Measurements from ENCODE around the gene DNALI1.

Gene DNALI1

DNA sequence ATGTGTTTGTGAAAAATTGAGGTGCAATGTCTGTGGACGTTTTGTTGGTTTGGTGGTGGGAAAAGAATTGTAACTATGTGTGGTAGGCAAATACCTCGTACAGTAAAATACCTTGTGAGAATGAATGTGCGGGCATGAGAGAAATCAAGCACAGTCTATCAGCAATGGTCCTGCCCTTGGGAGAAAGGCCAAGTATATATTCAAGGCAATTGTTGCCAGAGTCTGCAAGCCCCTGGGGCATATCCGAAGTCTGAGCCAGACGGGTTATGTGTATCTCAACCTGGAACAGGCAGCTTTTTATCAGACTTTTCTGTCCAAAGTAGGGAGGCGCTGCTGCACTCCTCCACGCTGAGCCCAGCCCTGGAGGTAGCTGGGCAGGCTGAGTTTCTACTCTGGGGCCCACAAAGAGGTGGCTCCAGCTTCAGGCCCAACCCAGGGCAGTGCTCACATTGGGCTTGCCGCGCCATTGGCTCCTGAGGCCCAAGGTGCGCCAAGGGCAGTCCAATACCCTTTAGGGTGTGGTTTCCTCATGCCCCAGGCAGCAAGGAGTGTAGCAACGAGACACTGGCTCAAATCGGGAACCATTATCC, 48.4 kb downstream of the DNALI1 start:
- Histone ChIP-seq H3K9ac (ENCODE audit: low read length in 2 of 2) (no peak overlapping the region), H3K27ac (ENCODE audit: low read length) (no peak overlapping the region), H3K27me3 (ENCODE audit: control insufficient read depth in 1 of 2, insufficient read depth in 2 of 2, low read length in 2 of 2) (no peaks in the 10 kb centered on the region), H3K36me3 (ENCODE audit: control insufficient read depth in 2 of 2, insufficient read depth in 2 of 2, low read length in 2 of 2) (no peaks in the 10 kb centered on the region), H3K9me3 (ENCODE audit: control insufficient read depth in 2 of 2, low read length in 2 of 2) (no peaks in the 10 kb centered on the region), H3K4me3 (ENCODE audit: low read length in 2 of 2) (no peak overlapping the region), H3K4me1 (ENCODE audit: control insufficient read depth, insufficient read depth, low read length) (peaks cover 24% of the 10 kb centered on the region)

DNA sequence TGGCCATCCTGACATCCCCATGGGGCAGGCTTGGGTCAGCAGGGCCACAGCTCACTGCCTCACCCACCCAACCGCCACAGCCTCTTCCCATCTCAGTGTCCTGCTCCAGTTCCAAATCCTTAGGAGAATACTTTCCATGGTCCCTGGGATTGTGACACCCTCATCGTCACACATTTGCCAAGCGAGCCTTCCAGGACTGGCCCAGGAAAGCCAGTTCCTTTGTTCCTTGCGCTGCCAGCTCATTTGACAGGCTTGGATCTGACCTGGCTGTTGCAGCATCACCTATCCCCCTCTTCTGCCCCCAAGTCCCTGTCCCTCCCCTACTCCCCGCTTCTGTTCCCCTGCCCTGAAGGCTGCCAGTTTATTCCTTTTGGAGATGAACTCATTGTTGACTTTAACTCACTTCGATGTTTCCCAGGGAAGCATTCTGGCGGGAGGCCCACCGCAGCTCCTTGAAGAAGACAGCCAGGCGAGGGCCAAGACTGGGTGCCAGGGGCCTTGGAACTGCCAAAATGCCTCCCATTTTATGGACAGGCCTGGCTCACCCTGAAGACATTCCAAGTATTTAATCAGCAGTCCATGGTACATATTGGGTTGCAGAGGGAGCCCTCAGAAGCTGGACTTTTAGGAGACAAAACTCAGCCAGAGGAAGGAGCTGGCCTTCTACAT, 49.2 kb downstream of the DNALI1 start:
- Histone ChIP-seq H3K36me3 (ENCODE audit: control insufficient read depth in 2 of 2, insufficient read depth in 2 of 2, low read length in 2 of 2) (no peaks in the 10 kb centered on the region), H3K9me3 (ENCODE audit: control insufficient read depth in 2 of 2, low read length in 2 of 2) (no peaks in the 10 kb centered on the region), H3K27ac (ENCODE audit: low read length) (no peak overlapping the region), H3K4me1 (ENCODE audit: control insufficient read depth, insufficient read depth, low read length) (peaks cover 24% of the 10 kb centered on the region), H3K27me3 (ENCODE audit: control insufficient read depth in 1 of 2, insufficient read depth in 2 of 2, low read length in 2 of 2) (no peaks in the 10 kb centered on the region), H3K4me3 (ENCODE audit: low read length in 2 of 2) (peak overlapping the region; percentile 33 to 40), H3K9ac (ENCODE audit: low read length in 2 of 2) (no peak overlapping the region)

GRCh38 chr1:37606481-37607263, 49.9 kb downstream of the DNALI1 start:
- H3K36me3 ChIP-seq (ENCODE audit: control insufficient read depth in 2 of 2, insufficient read depth in 2 of 2, low read length in 2 of 2): no peaks in the 10 kb centered on the region
- H3K27ac ChIP-seq (ENCODE audit: low read length): no peak overlapping the region
- H3K9me3 ChIP-seq (ENCODE audit: control insufficient read depth in 2 of 2, low read length in 2 of 2): no peaks in the 10 kb centered on the region
- H3K9ac ChIP-seq (ENCODE audit: low read length in 2 of 2): no peak overlapping the region
- H3K4me1 ChIP-seq (ENCODE audit: control insufficient read depth, insufficient read depth, low read length): peaks cover 24% of the 10 kb centered on the region
- no peaks in the 10 kb centered on the region for H3K27me3 ChIP-seq (ENCODE audit: control insufficient read depth in 1 of 2, insufficient read depth in 2 of 2, low read length in 2 of 2)
- peak overlapping the region; percentile 33 to 40 for H3K4me3 ChIP-seq (ENCODE audit: low read length in 2 of 2)

DNA sequence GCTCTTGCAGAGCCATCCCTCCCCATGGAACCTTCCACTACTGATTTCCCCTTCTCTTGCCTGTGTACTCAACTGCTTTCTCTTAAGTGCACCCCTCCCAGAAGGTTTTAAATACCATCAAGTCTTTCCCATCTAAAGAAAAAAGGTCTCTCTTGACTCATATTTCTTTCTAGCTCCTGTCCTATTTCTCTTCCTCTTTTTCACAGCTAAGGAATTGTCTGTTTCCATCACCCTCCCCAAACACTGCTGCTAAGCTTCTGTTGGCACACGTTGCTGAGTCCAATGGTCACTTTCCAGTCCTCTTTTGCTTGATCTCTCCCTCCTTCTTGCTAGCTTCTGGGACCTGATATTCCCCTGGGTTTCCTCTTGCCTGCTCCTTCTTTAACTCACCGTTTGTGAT, 52.3 kb downstream of the DNALI1 start:
- no peak overlapping the region for H3K9ac ChIP-seq (ENCODE audit: low read length in 2 of 2)
- no peak overlapping the region for H3K27ac ChIP-seq (ENCODE audit: low read length)
- peaks cover 24% of the 10 kb centered on the region for H3K4me1 ChIP-seq (ENCODE audit: control insufficient read depth, insufficient read depth, low read length)
- peaks cover 0 to 2% of the 10 kb centered on the region in 2 donors for H3K27me3 ChIP-seq (ENCODE audit: control insufficient read depth in 1 of 2, insufficient read depth in 2 of 2, low read length in 2 of 2)
- no peak overlapping the region for H3K4me3 ChIP-seq (ENCODE audit: low read length in 2 of 2)
- no peaks in the 10 kb centered on the region for H3K9me3 ChIP-seq (ENCODE audit: control insufficient read depth in 2 of 2, low read length in 2 of 2)
- H3K36me3 ChIP-seq (ENCODE audit: control insufficient read depth in 2 of 2, insufficient read depth in 2 of 2, low read length in 2 of 2): no peaks in the 10 kb centered on the region

DNA sequence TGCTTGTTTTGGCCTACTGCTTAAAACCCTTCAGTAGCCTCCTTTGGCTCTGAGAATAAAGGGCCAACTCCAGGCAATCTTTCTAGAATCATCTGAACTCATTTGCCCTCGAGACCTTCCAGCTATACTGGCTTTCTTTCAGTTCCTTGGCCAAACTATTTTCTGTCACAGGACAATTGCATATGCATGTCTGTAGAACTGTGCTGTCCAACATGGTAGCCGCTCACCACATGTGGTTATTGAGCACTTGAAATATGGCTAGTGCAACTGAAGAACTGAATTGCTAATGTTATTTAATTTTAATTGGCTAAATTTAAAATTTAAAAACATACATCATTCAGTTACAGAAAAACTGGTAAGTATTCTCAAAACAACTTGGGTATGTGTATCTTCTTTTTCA, 53.3 kb downstream of the DNALI1 start:
- H3K4me1 ChIP-seq (ENCODE audit: control insufficient read depth, insufficient read depth, low read length): peaks cover 24% of the 10 kb centered on the region
- no peak overlapping the region for H3K4me3 ChIP-seq (ENCODE audit: low read length in 2 of 2)
- no peak overlapping the region for H3K9ac ChIP-seq (ENCODE audit: low read length in 2 of 2)
- H3K9me3 ChIP-seq (ENCODE audit: control insufficient read depth in 2 of 2, low read length in 2 of 2): no peaks in the 10 kb centered on the region
- peaks cover 0 to 2% of the 10 kb centered on the region in 2 donors for H3K27me3 ChIP-seq (ENCODE audit: control insufficient read depth in 1 of 2, insufficient read depth in 2 of 2, low read length in 2 of 2)
- no peak overlapping the region for H3K27ac ChIP-seq (ENCODE audit: low read length)
- no peaks in the 10 kb centered on the region for H3K36me3 ChIP-seq (ENCODE audit: control insufficient read depth in 2 of 2, insufficient read depth in 2 of 2, low read length in 2 of 2)

GRCh38 chr1:37612186-37612585, 55.4 kb downstream of the DNALI1 start:
- H3K27me3 ChIP-seq (ENCODE audit: control insufficient read depth in 1 of 2, insufficient read depth in 2 of 2, low read length in 2 of 2): peaks cover 0 to 5% of the 10 kb centered on the region in 2 donors
- no peaks in the 10 kb centered on the region for H3K9me3 ChIP-seq (ENCODE audit: control insufficient read depth in 2 of 2, low read length in 2 of 2)
- no peaks in the 10 kb centered on the region for H3K36me3 ChIP-seq (ENCODE audit: control insufficient read depth in 2 of 2, insufficient read depth in 2 of 2, low read length in 2 of 2)
- peaks cover 5% of the 10 kb centered on the region for H3K4me1 ChIP-seq (ENCODE audit: control insufficient read depth, insufficient read depth, low read length)
- no peak overlapping the region for H3K9ac ChIP-seq (ENCODE audit: low read length in 2 of 2)
- no peak overlapping the region for H3K4me3 ChIP-seq (ENCODE audit: low read length in 2 of 2)
- H3K27ac ChIP-seq (ENCODE audit: low read length): no peak overlapping the region

GRCh38 chr1:37614105-37614504, 57.4 kb downstream of the DNALI1 start:
- no peak overlapping the region for H3K4me3 ChIP-seq (ENCODE audit: low read length in 2 of 2)
- no peak overlapping the region for H3K9ac ChIP-seq (ENCODE audit: low read length in 2 of 2)
- no peaks in the 10 kb centered on the region for H3K36me3 ChIP-seq (ENCODE audit: control insufficient read depth in 2 of 2, insufficient read depth in 2 of 2, low read length in 2 of 2)
- no peaks in the 10 kb centered on the region for H3K9me3 ChIP-seq (ENCODE audit: control insufficient read depth in 2 of 2, low read length in 2 of 2)
- H3K4me1 ChIP-seq (ENCODE audit: control insufficient read depth, insufficient read depth, low read length): no peaks in the 10 kb centered on the region
- peaks cover 0 to 10% of the 10 kb centered on the region in 2 donors for H3K27me3 ChIP-seq (ENCODE audit: control insufficient read depth in 1 of 2, insufficient read depth in 2 of 2, low read length in 2 of 2)
- no peak overlapping the region for H3K27ac ChIP-seq (ENCODE audit: low read length)

- Histone ChIP-seq H3K9ac (ENCODE audit: low read length in 2 of 2) (no peak overlapping the region), H3K4me3 (ENCODE audit: low read length in 2 of 2) (no peak overlapping the region), H3K4me1 (ENCODE audit: control insufficient read depth, insufficient read depth, low read length) (no peaks in the 10 kb centered on the region), H3K27me3 (ENCODE audit: control insufficient read depth in 1 of 2, insufficient read depth in 2 of 2, low read length in 2 of 2) (peaks cover 0 to 16% of the 10 kb centered on the region in 2 donors), H3K36me3 (ENCODE audit: control insufficient read depth in 2 of 2, insufficient read depth in 2 of 2, low read length in 2 of 2) (no peaks in the 10 kb centered on the region), H3K9me3 (ENCODE audit: control insufficient read depth in 2 of 2, low read length in 2 of 2) (no peaks in the 10 kb centered on the region), H3K27ac (ENCODE audit: low read length) (no peak overlapping the region)
Measured at GRCh38 chr1:37616330-37616729, 59.6 kb downstream of the DNALI1 start.
